HG03521 (cell line): ENCODE data around the gene CAPNS1.
"Not testable (repeated sequence)": the region's sequence is repeated elsewhere in the genome, so short reads cannot be mapped to it uniquely, and the experiment has no call there.

Source experiments
- ATAC-seq: cut with Tn5 transposase; IDR thresholded peaks from one replicate; pipeline ENCODE4 v1.9.1; 2021; ENCODE audit warnings: mild to moderate bottlenecking, moderate library complexity; ENCODE audit not compliant: unreplicated experiment

The CAPNS1 gene

DNA sequence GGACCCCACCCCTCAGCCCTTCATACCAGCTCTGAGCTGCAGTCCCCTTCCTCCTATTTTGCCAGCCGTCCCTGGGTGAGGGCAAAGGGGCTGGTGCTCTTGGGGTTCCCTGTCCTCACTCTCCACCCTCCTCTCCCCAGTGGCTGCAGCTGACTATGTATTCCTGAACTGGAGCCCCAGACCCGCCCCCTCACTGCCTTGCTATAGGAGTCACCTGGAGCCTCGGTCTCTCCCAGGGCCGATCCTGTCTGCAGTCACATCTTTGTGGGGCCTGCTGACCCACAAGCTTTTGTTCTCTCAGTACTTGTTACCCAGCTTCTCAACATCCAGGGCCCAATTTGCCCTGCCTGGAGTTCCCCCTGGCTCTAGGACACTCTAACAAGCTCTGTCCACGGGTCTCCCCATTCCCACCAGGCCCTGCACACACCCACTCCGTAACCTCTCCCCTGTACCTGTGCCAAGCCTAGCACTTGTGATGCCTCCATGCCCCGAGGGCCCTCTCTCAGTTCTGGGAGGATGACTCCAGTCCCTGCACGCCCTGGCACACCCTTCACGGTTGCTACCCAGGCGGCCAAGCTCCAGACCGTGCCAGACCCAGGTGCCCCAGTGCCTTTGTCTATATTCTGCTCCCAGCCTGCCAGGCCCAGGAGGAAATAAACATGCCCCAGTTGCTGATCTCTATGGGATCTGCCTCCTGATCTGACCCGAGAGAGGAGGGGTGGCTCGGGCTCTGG, 10.0 kb downstream of the CAPNS1 start:
- ATAC-seq, result no peak

DNA sequence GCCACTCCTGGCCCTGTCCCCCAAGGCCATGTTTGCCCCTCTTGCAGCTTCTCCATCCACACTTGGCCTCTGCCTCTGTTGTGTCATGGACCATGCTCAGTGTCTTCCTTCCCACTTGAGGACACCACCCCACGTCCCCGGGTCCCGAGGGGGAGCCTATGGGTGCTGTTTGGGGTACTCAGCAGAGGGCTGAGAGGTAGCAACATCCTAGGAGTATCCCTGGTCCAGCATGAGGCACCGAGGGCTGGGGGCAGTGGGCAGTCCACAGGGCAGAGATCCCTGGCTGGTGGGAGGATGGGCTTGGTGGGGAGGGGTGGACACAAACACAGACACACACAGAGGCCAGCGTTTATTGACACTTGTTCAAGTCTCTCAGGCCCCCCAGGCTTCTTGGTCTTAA, 10.7 kb downstream of the CAPNS1 start:
- ATAC-seq, result no peak

DNA sequence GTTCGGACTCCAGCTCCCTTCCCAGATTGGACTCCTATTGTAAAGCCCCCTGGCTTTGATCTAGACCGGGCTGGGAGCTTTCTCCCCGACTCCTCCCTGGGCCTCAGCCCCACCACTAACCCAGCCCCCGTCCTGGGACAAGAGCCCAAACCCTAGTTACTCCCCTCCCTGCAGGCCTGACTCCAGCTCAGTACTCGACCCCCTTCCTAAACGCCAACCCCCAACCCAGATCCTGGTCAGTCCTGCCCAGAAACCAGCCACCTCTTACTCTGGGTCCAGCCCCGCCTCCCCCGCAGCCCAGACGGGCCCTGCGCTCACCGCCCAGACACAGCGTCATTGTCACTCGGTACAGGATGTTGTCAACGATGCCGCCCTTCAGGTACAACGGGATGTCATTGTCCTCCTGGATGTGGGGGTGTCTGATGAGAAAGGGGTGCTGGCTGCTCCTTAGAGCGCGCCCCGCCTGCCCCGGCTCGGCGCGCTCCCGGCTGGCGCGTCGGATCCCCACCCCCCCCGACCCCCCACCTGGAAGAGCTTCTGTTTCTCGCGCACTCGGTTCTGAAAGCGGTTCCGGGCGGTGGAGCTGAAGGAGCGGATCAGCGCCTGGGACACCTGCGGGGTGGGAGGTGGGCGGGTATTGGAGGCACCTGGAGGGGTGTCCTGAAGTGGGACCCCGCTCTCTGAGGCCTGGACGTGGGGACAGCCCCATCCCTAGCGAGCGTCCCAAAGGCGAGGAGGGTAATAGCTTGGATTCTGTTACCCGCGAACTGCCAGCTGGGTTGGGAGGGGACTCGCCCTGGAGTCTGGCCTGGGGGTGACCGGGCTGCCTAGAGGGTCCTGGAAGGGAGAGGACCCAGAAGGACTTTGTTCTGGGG, 11.5 kb downstream of the CAPNS1 start:
- ATAC-seq, result no peak

DNA sequence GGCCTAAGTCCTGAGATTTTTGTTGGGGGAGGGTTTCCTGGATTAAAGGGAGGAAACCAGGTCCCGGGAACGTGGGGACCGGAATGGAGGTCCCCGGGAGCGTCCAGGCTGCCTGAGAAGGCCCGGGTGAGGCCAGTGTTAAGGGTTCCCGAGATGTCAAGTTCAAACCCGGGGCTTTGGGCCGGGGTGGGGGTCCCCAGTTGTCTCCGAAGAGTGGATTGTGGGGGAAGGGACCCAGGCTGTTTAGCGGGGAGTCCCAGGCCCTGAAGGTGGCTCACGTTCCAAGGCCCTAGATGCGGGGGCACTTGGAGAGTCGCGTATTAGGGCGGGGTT, 12.1 kb downstream of the CAPNS1 start:
- no peak for ATAC-seq

DNA sequence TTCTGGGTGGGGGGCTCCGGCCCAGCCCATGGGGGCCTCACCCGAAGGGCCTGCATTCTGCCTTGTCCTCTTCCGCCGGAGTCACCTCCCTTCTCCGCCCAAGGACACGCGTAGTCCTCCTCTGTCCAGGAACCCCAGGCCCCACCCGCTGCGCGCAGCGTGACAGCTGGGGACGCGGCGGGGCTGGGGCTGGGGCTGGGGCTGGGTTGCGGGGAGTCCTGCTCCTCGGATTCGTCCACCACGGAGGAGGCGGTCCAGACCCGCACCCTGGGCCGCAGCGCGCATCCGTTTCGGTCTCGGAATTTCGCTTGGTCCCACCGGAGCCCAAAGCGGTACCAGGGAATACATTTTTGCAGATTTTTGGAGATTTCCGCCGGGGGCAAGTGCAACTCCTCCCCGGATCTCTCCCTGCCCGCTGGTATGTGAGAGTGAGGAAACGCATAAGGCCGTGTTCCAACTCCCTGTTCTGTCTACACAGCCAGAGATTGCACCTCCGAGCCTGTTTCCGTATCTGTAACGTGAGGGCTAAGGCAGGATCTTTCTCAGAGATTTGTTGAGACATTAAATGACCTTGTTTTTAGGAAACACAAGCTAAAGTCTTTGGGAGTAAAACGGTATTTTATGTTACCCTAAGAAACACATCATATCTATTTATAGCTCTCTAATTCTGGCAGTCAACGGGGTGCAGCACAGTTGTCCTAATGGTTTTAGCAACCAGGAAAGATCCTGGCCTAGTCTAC, 12.7 kb downstream of the CAPNS1 start, which contains the start of gene COX7A1:
COX7A1 (minus strand) TSS at position 96 of the 740 bp plus-strand sequence; CDS start at position 56, 40 bp downstream.
- ATAC-seq, result no peak

DNA sequence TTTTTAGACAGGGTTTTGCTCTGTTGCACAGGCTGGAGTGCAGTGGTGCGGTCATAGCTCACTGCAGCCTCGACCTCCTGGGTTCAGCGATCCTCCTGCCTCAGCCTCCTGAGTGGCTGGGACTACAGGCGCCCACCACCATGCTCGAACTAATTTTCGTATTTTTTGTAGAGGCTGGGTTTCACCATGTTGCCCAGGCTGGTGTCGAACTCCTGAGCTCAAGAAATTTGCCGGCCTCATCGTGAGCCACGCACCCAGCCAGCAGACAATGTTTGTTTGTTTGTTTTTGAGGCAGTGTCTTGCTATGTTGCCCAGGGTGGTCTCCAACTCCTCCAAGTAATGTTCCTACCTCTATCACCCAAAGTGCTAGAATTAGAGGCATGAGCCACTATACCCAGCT, 13.3 kb downstream of the CAPNS1 start:
- no peak for ATAC-seq

DNA sequence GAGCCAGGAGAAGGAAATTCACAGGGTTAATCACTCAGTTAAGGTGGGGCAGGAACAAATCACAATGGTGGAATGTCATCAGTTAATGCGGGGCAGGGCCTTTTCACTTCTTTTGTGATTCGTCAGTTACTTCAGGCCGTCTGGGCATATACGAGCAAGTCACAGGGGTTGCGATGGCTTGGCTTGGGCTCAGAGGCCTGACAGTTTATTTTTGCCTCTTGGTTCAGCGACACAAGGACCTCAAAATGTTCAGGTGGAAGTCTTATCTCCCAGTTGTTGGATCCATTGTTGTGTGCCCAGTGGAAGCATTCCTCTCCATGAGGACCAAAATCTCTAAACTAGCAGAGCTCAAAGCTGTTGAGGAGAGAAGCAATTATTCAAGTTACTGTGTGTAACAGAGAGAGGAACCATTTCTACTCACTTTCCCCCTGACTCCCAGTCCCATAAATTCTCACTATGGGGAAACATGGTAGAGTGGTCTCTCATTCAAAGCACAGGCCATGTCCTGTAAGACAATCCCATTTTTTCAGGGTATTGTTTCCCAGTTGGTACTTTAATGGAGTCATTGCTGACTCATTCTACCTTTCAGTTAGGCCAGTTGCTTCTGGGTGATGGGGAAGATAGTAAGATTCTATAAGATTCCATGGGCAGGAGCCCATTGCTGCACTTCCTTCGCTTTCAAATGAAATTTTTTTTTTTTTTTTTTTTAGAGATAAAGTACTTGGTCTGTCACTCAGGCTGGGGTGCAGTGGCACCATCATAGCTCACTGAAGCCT, 21.1 kb downstream of the CAPNS1 start:
- no peak for ATAC-seq

DNA sequence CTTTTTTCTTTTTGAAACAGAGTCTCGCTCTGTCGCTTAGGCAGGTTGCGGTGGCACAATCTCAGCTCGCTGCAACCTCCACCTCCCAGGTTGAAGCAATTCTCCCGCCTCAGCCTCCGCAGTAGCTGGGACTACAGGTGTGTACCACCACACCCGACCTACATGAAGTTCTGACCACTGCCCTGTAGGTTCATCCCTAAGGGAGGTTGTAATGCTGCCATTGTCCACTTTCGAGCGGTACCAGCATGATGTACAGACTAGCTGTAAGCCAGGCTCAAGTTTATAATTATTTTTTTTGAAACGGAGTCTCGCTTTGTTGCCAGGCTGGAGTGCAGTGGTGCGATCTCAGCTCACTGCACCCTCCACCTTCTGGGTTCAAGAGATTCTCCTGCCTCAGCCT, 23.9 kb downstream of the CAPNS1 start:
- ATAC-seq, result no peak

DNA sequence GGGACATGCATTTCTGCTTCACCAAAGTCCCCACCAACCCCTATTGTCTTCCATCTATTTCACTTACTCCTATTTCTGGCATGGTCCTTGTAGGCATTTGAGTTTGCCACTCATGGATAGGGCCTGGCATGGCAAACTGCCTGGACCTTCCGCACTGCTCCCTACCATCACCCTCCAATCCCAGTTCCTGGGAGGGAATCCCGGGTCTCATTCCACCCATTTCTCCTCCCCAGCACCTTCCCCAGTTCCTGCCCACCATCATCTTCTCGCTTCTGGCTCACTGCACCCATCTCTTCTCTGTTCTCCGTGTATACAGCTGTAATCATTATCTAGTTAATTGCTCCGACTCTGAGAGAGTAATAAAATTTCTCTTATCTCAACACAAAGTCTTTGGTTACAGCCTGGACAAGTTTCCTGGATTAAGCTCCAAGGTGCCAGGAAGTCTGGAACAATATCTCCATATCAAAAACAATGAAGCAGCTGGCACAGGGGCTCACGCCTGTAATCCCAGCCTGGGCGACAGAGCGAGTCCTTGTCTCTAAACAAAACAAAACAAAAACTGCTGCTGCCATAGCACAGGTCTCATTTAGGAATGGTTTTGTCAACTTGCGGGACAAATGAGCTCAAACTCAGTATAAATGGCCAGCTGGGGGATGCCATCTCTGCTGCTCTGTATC, 29.4 kb downstream of the CAPNS1 start:
- no peak for ATAC-seq

DNA sequence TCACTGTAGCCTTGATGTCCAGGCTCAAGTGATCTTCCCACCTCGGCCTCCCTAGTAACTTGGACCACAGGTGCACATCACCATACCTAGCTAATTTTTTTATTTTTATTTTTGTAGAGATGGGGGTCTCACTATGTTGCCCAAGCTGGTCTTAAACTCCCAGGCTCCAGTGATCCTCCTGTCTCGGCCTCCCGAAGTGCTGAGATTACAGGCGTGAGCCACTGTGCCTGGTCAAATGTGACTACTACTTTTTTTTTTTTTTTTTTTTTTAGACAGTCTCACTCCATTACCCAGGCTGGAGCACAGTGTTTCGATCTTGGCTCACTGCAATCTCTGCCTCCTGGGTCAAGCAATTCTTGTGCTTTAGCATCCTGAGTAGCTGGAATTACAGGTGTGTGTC, 33.0 kb downstream of the CAPNS1 start:
- ATAC-seq, result no peak

DNA sequence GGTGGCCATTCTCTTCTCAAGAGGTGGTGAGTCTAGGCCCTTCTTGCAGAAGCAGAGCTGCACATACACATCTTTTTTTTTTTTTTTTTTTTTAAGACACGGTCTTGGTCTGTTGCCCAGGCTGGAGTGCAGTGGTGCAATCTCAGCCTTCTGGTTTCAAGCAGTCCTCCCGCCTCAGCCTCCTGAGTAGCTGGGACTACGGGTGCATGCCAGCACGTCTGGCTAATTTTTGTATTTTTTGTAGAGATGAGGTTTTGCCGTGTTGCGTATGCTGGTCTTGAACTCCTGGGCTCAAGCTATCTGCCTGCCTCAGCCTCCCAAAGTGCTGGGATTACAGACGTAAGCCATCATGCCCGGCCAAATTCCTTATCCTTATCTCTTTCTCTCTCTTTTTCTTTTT, 34.0 kb downstream of the CAPNS1 start:
- not testable (repeated sequence) for ATAC-seq

DNA sequence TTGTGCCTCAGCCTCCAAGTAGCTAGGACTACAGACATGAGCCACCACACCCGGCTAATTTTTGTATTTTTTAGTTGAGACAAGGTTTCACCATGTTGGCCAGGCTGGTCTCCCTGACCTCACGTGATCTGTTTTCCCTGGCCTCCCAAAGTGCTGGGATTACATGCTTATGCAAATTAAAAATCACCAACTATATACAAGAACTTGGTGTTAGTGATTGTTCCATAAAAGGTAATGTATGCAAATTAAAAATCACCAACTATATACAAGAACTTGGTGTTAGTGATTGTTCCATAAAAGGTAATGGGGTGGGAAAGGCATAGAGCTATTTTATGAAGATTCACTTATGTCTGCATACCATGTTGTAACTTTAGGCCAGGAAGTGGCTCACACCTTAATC, 39.2 kb downstream of the CAPNS1 start:
- not testable (repeated sequence) for ATAC-seq

DNA sequence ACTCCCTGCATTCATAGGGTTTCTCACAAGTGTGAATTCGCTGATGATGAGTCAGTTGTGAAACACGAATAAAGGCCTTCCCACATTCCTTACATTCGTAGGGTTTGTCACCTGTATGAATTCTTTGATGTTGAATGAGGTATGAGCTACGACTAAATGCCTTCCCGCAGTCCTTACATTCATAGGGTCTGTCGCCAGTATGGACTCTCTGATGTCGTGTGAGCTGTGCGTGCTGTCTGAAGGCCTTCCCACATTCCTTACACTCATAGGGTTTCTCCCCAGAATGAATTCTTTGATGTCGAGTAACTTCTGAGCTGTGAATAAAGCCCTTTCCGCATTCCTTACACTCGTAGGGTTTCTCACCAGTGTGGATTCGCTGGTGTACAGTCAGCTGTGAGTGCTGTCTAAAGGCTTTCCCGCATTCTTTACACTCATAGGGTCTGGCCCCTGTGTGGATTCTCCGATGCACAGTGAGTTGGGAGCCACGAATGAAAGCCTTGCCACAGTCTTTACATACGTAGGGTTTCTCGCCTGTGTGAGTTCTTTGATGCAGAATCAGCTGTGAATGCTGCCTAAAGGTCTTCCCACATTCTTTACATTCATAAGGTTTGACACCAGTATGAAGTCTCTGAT, 42.9 kb downstream of the CAPNS1 start:
- no peak for ATAC-seq

DNA sequence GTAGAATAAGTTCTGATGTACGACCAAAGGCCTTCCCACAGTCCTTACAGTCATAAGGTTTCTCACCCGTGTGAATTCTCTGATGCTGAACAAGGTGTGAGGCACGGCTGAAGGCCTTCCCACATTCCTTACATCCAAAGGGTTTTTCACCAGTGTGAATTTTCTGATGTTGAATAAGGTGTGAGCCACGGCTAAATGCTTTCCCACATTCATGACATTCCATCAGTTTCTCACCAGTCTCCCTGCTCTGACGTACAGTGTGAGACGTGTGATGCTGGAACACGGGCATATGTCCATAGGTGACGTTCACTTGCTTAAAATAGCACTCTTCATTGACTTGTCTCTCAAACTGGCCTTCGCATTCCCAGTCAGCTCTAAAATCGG, 43.4 kb downstream of the CAPNS1 start:
- no peak for ATAC-seq

DNA sequence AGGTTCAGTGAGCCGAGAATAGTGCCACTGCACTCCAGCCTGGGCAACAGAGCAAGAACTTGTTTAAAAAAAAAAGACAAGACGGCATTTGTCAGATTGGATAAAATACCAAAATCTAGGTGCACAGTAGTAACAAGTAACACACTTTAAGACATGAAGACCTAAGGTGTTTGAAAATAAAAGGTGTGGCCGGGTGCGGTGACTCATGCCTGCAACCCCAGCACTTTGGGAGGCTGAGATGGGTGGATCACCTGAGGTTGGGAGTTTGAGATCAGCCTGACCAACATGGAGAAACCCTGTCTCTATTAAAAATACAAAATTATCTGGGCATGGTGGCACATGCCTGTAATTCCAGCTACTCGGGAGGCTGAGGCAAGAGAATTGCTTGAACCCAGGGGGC, 46.9 kb downstream of the CAPNS1 start:
- ATAC-seq, result not testable (repeated sequence)

DNA sequence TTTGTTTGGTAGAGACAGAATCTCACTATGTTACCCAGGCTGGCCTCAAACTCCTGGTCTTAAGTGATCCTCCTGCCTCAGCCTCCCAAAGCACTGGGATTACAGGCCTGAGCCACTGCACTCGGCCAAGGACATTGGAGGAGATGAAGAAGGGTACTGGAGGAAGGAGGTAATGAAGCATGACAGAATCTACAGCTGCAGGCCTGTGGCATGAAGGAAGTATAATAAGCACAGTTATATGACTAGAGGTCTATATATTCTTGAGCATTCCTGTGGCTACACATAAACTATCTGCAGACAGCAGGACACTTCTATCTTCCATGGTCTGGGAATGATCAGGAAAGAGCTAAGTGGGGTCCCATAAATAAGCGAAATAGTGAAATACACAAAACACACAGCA, 56.4 kb downstream of the CAPNS1 start:
- no peak for ATAC-seq

DNA sequence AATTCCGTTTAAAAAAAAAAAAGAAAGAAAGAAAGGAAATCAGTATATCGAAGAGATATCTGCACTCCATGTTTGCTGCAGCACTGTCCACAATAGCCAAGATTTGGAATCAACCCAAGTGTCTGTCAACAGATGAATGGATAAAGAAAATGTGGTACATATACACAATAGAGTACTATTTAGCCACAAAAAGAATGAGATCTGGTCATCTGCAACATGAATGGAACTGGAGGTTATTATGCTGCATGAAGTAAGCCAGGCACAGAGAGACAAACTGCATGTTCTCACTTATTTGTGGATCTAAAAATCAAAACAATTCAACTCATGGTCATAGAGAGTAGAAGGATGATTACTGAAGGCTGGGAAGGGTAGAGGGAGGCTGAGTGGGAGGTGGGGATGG, 58.3 kb downstream of the CAPNS1 start:
- ATAC-seq, result no peak
